DLD1 (cell line): ENCODE measurements around the gene DHX40.
"Not testable (repeated sequence)": the region's sequence is repeated elsewhere in the genome, so short reads cannot be mapped to it uniquely, and the experiment has no call there.

Experiments used
- in situ Hi-C: cut with HindIII; loops from 2 replicates; pipeline ENCODE4 v1.10.0; 2017; ENCODE audit warnings: low sequenced_read_pairs

Gene DHX40

DNA sequence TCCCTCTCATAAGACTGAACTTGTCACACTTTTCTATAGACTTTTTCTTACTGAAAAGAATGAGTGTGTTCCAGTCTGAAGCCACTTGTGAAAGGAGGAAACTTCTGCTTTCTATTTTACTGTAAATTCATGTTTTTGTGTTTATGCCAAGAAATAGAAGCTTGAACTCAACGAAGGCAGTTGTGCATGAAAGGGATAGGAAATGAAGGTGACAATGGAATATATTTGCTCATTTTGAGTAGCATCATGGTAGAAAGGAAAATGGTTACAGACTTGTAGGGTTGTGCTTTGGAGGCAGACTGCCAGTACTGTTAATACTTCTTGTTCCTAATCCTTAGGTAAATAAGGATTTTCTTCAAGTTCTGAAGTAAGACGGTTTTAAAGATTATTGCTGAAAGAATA lies 62.4 kb downstream of the DHX40 start:
- in situ Hi-C loops: no loop called here

DNA sequence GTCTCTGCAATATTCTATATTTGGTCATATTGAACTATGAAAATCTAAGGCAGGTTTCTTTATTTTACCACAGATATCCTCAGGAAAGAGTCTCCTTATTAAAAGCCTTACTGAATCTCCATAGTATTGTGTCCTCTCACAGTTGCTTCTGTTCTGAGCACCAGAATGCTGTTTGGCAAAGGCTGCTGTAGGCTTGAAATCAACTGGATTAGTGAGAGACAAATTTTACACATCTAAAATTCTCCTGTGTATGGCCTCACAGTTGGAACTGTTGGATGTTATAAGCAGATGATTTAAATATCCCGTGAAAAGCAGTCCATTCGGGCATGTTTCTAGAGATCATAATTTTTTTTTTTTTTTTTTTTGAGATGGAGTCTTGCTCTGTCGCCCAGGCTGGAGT lies 63.8 kb downstream of the DHX40 start:
- in situ Hi-C loops: no loop called here

DNA sequence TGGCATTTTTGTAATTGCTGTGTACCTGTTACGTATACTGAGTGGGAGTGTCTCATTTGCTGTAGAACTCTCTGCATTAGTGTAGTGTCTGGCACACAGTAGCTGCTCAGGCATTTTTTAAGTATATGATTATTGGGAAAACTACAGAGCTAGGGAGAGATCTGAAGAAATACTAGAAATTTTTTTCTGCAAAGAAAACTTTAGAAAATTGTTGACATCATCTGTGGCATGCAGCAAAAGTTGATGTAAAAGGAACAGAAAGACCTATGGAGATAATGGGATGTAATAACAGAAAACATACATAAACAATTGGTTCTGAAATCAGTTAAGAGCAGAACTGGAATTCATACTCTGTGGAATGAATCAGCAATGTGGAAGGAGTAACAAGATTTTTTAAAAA lies 65.9 kb downstream of the DHX40 start:
- in situ Hi-C loops: no loop called here

DNA sequence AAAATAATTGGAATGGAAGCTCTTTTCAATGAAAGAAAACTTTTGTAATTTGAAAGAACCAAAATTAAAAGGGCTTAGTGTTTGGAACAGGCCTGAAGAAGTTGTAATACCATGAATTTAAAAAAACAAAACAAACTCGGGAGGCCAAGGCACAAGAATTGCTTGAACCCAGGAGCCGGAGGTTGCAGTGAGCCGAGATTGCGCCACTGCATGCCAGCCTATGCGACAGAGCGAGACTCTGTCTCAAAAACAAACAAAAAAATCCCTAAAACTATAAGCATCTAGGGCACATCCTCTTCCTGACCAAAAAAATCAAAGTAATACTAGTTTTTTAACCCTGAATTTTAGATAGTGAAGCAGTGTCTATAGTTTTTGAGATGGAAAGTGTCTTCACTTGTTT lies 67.0 kb downstream of the DHX40 start:
- in situ Hi-C loops: no loop called here

DNA sequence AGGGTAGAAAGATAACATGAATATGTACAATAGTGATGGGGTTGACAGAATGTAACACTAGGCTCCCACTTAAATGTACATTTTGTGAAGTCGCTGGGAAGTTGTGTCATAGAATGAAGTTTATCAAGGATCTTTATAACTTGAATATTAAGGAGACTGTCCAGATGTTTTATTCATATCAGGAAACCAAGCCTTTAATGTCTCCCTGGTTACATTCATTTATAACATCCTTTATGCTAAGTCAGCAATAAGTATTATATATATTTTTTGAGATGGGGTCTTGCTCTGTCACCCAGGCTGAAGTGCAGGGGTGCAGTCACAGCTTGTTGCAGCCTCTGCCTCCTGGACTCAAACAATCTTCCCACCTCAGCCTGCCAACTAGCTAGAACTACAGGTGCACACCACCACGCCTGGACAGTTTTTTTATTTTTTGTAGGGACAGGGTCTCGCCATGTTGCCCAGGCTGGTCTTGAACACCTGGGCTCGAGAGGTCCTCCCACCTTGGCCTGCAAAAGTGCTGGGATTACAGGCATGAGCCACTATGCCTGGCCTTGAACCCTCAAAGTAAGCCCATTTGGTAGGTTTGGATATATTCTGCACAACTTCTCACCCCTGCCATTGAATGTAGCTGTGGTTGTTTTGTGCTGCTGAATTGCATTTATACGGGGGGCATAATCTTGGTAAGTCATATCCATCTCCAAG lies 68.4 kb downstream of the DHX40 start:
- in situ Hi-C loops: no loop called here

DNA sequence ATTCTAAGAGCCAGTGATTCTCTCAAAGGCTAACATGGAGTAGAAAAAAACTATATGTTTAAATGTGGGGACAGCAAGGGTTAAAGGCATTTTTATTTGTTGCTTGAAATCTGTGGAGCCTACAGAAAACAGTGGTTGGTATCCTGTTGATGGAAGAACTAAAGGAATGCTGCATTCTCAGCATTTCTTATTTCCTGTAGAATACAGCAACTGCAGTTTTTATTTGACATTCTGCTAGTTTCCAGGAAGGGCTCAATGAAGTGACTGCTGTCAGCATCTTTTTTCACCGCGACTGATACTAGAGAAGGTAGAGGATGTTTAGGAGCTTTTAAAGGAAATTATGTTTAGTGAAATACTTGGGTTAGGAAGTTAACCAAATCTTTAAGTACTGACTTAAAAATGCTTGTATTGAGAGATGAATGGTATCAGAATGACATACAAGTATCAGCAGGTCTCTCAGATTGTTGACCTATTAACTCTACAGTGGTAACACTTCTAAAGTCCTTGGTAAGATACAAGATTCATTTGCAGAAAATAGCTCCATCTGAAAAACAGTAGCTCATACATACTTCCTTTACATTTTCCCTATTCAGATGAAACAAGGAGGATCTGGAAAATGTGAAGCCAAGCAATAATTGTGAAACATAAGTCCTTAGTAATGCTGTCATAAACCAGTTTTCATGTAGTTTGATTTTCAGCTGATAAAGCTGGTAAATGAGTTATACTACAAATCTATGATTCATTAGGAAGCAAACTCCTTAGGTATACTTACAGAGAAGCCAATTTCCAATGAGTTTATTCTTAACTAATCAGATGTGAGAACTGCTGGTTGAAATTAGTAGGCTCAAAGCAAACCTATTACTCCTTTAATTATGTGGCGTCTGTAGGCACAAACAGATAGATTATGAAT lies 69.5 kb downstream of the DHX40 start:
- in situ Hi-C loops: no loop called here

DNA sequence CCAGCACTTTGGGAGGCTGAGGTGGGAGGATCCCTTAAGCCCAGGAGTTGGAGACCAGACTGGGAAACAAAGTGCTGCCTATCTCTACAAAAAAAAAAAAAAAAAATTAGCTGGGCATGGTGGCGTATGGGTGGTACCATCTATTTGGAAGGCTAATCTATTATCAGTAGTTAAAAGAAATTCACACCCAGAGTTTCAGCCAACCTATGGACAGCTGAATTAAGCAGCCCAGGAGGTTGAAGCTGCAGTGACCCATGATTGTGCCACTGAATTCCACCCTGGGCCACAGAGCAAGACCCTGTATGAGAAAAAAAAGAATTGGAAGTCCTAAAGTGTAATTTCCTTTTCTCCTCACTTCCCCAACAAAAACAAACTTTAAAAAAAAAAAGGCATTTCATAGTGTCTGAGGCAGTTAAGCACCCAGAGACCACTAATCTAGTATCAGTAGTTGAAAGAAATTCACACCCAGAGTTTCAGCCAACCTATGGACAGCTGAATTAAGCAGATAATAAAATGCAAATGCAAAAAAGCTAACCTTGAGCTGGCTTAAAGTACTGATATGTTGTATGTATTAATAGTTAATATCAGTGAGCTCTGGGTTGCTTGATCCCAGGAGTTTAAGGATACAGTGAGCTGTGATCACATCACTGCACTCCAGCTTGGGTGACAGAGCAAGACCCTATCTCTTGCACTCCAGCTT lies 72.4 kb downstream of the DHX40 start:
- in situ Hi-C loops: no loop called here

DNA sequence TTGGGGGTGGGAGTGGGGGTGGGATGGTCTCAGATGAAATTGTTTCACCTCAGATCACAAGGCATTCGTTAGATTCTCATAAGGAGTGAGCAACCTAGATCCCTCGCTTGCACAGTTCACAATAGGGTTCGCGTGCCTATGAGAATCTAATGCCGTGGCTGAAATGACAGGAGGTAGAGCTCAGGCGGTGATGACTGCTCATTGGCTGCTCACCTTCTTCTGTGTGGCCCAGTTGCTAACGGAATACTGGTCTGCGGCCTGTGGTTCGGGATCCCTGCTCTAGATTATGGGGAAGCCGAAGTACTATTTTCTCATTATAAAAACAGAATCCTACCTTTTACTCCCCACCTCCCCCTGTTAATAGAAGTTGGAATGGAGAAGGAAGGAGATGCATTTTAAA lies 73.1 kb downstream of the DHX40 start:
- in situ Hi-C loops: no loop called here

DNA sequence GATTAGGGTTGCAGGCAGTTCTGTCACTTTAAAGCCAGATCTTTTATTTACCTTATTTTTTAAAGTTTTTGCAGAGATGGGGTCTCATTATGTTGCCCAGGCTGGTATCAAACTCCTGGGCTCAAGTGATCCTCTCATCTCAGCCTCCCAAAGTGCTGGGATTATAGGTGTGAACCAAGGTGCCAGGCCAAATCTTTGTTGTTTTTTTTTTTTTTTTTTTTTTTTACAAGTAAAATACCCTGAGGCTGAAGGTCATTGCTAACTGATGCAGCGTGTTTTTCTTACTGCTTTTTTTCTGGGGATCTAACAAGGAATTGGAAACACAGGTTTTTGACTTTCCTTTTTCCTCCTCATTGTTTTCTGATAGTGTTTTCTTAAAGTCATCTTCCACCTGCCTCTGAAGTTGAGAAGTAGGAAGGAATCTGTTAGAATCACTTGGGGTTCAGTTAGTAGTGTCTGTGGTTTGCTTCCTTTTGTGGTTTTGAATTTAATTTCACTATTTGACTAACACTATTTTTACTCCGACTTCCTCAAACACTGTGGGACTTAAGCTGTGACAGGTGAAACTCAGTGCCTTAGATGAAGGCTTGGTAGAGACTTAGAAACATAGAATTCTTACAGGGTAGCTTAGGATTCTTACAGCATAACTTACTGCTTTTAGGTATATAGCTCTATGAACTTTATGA lies 76.5 kb downstream of the DHX40 start:
- in situ Hi-C loops: no loop called here

DNA sequence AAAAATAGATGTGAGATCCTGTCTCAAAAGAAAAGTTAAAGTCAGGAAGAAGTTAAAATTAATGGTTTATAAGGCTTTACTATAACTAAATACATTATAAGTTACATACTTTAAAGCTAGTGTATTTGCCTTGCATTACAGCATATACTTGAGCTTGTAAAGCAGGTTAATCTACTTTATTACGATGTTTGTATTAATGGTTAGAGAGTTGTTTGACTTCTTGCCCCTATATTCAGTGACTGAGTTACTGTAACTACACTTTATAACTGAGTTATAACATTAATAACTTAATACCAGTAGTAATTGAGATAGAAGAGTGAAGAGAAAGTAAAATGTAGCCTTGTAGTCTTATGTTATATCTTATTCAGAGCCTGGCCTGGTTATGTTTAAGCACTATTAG lies 77.2 kb downstream of the DHX40 start:
- in situ Hi-C loops: no loop called here

DNA sequence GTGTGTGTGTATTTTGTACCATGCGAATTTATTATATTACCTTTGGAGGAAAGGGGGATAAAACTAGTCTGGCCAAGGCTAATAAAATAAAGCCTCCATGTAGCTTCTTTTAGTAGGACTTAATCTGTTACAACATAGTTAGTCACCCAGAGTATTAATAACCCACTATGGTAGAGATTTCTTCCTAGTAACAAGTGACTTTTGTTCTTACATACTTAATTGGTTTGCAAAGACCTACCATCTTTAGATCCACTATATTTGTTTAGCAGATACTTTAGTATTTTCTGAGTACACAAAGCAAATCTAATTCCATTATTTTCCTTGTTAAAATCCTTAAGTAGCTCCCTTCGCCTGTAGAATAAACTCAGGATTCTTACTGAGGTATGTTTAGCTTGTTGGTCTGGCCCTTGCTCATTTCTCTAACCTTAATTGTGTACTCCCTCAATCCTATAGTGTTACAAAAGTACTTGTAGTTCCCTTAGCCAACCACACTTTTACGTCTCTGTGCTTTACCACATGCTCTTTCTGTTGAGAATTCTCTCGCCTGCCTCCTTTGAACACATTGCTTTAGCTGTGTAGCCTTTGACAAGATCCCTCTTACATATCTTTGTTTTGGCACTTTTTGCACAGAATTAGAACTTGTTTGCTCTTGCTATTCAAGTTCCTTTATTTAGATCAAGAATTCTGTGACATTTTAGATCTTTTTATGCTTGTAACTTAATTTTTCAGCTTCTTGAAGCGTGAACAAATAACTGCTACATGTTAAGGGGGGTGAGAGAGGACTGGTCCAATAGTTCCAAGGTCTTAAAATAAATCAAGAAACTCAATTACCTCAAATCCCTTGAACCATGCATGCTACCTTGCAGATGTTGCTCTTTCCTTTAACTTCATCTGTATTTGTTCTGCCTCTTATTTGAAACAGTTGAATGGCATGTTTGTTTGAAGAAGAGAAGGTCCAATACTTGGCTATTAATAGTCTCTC lies 78.0 kb downstream of the DHX40 start:
- in situ Hi-C loops: no loop called here

DNA sequence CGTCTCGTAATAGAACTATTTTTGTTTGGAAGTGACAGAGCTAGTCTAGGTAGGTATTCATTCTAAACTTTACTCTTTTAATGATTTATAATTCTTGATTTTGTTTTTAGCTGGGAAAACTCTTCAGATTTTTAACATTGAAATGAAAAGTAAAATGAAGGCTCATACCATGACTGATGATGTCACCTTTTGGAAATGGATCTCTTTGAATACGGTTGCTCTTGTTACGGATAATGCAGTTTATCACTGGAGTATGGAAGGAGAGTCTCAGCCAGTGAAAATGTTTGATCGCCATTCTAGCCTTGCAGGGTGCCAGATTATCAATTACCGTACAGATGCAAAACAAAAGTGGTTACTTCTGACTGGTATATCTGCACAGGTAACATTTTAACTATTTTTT lies 81.9 kb downstream of the DHX40 start:
- in situ Hi-C loops: no loop called here

DNA sequence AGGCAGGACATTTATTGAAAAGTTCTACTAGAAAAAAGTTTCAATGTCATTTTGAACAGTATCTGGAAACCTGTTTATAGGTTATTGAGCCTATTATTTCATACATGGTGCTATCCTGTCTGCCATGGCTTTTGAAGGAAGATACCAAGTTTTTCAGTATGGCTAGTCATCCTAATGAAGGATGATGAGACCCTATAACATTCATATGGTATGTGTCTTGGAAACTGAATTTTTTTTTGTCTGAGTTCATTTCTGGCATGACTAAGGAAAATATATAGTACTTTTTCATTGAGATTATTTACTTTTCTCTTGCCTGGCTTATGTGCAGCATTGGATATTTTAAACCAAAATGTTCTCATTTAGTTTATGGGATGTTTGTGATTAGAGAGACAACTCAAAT lies 84.5 kb downstream of the DHX40 start:
- in situ Hi-C loops: no loop called here

DNA sequence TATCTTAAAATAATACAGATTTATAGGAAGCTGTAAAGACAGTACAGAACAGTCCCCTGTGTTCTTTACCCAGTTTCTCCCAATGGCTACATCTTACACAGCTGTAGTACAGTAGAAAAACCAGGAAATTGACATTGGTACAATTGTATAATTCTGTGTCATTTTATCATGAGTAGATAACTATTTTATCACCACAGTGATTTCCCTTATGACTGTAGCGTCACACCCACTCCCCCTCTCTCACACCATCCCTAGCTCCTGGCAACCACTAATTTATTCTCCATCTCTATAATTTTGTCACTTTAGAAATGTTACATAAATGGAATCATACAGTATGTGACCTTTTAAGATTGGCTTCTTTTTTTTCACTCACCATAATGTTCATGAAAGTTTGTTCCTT lies 85.2 kb downstream of the DHX40 start:
- in situ Hi-C loops: no loop called here

DNA sequence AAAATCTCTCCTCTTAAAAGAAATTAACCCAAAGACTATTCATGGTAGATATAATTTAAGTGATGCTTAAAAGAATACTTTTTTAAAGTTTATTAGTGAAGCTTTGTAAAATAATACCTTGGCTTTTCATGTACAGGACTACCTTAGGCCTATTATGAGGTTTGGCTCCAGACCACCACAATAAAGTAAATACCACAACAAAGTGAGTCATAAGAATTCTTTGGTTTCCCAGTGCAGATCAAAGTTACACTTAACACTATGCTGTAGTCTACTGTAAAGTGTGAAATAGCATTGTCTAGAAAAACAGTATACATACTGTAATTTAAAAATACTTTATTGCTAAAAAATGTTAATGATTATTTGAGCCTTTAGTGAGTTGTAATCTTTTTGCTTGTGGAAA lies 85.9 kb downstream of the DHX40 start:
- in situ Hi-C loops: no loop called here

DNA sequence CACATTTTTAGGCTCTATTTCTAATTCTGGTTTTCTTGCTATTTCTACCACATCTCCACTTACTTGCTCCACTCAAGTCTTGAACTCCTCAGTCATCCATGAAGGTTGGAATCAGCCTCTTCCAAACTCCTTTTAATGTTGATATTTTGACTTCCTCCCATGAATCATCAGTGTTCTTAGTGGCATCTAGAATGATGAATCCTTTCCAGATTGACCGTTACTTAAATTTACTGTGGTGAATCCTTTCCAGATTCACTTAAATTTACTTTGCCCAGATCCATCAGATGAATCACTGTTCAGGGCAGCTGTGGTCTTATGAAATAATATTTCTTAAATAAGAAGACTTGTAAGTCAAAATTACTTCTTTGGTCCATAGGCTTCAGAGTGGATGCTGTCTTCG lies 86.7 kb downstream of the DHX40 start:
- in situ Hi-C loops: no loop called here

DNA sequence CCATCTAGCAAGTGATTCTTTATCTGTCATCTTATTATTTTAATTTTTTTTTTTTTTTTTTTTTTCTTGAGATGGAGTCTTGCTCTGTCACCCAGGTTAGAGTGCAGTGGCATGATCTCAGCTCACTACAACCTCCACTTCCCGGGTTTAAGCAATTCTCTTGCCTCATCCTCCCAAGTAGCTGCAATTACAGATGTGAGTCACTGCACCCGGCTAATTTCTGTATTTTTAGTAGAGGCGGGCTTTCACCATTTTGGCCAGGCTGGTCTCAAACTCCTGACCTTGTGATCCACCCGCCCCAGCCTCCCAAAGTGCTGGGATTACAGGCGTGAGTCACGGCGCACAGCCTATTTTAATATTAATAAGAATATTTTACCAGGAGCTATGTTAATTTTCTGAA lies 91.2 kb downstream of the DHX40 start:
- in situ Hi-C loops: not testable (repeated sequence)
